NCI-H146 treated with DMSO at 0.1 percent for 48 hours (cell line): ENCODE measurements around the gene SORCS2.

Experiments
- DNase-seq: peaks from one replicate; lab custom pipeline; 2025; ENCODE audit not compliant: unreplicated experiment; lab: John Stamatoyannopoulos, UW

Gene SORCS2

DNA sequence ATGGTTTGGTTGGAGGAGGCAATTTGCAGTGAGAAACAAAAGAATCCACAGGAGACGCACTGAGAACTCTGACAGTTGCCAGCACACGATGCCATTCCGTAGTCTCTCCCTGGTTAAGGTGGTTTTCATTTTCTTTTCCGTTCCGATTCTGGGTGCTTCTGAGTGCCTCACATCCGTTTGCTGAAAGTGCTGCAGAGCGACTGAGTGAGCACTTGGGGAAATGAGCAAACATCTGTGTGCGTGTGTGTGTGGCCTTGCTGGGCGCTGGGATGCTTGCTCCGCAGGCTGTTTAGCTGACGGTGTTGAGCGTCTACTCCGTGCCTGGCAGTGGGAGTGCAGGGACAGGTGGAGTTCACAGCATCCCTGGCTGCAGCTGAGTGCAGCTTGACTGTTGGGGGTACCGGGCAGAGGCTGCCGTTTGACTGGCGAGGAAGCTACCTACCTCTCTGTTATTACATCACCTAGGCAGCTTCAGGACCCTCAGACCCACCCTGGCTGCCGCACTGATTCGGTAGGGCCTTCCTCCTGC lies 49.3 kb downstream of the SORCS2 start:
- no peak for DNase-seq

DNA sequence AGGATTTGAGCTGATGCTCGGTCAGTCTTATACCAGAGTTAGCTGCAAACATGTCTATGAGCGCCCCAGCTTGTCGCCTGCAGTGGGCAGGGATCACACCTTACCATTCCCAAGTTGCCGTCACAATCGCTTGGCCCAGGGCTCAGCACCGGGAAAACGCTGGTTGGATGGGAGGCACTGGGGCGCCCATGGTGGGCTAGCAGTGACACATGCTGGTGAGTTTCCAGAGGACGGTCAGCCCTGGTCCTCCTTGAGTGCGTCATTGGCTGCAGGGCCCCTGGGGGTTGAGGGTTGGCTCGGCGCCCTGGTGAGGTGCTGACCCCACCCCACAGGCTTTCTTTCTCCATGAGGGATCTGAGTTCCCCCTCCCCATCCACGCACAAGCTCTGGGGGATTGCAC lies 50.4 kb downstream of the SORCS2 start:
- no peak for DNase-seq

DNA sequence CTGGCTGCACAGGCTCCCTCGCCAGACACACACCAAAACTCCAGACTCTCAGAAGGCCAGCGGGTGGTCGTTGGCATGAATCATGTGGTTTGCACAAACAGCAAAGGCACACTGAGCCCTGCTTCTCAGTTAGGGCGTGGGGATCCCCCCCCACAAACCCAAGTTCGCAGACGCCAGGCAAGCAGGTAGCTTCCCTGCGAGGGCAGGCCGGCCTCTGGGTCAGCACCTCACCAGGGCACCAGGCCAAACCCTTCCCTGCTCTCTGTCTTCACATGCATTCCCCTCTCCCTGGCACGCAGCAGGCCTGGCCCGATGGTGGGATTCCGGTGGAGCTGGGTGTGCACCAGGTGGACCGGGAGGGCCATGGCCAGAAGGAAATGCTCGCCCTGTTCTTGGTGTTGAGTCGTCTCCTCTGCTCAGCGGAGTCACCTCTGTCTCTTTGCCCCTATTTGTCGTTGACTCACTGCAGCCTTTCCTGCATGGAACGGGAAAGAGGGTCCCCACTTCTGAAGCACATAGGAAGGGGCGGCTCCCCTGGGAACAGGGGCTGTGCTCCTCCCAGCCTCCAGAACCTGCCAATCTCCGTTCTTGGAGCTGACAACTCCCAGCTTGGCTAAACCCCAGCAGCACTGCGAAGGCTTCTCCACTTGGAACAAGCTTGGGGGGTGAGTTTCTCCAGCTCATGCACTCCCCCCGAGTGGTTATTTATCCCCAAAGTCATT lies 51.4 kb downstream of the SORCS2 start:
- no peak for DNase-seq

DNA sequence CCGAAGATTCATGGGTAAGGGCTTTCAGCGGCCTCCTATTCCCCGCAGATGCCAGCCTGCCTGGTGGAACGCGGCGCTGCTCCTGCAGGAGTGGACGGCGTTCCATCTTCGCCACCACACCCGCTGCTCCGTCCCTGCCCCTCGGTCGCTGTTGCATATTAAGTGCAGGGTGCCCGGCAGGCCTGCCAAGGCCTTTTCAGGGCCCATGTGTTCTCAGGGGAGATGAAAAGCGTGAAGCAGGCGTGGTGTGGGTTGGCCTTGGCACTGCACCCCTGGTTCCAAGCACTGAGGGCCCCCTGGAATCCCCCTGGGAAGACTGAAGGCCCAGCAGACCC lies 52.0 kb downstream of the SORCS2 start:
- DNase-seq: no peak

DNA sequence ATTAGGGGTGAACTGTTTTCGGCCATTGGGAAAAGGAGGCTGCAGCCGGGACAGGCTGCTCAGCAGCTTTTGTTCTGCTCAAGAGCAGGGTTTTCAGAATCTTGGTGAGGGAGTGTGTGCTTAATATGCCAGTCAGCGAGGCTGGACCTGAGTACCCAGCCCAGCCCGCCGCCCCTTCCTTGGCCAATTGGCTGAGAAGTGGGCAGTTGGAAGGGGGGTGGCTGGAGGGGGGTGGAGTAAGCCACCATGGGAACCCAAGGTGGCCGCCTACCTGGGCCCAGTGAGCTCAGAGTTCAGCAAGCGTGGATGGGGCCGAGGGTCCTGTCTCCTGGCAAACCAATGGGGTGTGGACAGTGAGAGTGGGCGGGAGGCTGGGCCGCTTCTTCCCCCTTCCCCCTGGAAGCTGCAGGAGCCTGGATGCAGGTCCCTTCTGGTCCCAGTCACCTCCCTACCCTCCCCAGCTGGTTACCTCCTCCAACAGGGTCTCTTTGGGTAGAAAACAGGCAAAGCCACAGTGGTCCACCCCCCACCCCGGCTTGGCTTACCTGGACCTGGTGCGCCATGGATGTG lies 52.5 kb downstream of the SORCS2 start:
- no peak for DNase-seq

DNA sequence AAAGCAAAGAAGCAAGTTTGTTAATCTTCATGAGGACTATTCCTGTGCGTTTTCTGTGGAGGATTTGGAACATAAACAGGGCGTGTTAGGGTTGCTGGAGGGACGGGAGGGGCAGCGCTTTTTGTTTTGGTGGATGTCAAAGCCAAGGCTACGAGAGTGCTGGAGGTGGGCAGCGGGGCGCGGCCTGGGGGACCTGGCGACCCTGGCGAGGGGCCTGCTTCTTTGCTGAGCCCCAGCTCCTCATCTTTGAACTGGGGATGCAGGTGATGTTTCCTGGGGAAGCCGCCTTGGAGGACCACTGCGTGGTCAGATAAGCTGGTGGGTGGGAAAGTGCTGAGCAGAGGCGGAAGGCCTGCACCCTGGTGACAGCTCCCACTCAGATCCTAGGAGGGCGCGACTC lies 55.2 kb downstream of the SORCS2 start:
- no peak for DNase-seq

DNA sequence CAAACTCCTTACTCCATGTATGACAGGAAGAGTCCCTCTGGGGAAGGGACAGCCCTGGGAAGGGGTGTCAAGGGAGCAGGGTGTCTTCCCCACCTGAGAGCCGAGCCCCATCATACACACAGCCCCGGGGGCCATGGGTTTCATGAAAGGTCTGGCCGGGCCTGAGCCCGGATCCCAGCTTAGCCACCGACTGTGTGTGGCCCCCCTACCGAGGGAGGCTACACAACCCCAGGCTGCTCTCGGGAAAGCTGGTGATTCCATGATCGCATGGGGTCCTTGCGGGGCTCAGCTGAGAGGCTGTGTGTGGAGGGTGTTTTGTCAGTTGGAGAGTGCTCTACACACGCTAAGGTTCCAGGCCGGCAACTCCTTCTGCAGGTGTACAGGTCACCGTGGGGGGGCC lies 55.6 kb downstream of the SORCS2 start:
- DNase-seq: no peak

DNA sequence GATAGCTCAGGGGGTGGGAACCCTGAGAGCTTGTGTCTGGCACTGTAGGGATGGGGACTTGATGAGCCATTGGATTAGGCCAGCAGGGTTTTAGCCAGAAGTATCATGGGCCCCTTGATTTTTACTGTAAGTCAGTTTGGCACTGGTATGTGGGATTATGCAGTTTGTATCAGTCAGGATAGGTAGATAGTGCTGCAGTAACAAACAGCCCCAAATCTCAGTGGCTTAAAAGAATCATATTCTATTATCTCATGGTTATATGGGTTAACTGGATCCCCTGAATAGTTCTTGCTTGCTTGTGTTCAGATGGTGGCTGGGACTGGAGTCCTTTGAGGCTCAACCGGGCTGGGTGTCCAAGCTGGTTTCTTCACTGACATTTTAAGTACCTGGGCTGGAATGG lies 56.5 kb downstream of the SORCS2 start:
- no peak for DNase-seq

DNA sequence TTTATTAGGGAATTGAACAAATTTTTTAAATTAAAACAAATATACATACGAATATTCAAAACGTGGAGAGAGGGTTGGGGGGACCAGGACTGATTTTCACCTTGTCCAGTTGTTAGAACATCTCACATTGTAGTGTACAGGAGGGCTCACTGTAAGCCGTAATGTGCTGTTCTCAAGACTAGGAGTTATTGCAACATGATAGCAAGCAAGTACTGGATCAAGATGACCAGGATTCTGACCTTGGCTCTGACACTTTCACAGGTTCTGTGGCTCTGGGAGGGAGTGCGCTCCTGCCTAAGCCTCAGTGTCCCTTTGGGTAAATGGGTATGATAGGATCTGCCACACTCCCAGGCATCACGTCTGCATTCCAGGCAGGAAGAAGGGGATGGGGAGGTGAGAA lies 59.0 kb downstream of the SORCS2 start:
- DNase-seq: no peak

DNA sequence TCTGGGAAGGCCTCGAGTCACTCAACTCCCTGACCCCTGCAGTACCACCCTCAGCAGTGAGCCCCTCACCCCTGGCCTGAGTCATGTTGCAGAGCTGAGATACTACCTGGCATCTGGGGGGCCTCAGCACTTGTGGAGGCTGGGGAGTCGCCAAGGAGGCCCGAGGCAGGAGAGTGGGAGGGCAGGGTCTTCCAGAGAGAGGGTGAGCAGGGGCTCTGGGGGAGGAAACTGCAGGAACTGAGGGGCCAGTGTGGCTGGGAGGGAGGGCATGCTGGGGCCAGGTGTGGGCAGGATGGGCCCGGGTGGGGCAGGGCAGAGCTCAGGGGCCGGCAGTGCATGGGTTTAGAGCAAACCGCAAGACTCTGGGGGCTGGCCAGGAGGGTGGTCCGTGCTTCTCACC lies 59.7 kb downstream of the SORCS2 start:
- no peak for DNase-seq

DNA sequence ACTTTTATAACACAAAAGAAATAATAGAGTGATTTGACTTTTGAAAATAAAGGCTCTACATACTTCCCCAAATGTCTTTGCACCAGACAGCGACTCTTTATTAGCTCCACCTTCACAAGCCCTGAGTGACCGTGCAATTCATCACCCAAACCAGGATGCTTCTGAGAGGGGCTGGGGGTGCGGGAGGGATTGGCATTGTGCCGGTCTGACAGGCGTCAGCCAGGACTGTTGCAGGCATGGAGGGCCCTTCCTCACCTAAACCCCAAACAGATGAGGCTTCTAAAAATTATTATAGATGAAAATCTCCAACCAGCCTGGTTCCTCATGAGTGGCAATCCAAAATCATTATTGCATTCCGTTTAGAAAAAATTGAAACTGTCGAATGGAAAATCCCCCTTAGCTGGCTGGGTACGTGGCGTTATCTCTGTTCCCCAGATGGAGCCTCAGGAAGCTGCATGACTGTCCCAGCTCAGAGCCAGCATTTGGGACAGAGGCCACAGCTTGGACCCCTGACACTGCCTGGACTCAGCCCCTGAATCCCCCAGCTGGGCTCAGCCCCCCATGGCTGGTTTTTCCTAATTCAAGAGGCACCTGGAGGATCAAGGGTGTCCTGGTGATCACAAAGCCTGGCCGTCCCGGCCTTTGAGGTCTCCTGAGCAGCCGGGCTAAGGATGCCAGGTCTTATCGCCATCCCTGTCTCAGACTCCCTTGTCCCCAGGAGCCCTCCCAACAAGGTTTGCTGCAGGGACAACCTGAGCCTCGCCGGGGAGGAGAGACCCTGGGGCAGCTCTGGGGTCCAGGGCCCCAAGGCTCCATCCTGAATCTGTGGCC lies 60.4 kb downstream of the SORCS2 start:
- no peak for DNase-seq

DNA sequence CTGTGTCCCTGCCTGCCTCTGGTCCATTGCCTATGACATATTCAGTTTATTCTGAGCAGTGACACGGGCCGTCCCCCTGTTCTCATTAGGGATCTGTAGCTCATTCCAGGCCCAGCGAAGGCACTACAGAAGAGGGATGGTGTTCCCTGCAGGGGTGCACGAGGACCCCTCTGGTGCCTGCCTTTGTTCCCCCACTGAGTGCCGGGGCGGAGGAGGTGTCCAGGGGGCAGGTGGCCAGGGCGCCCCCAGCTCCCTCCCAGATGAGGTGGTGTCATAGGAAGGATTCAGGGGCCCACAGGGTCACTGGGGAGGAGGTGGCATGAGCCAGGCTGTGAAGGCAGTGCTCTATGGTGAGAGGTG lies 61.0 kb downstream of the SORCS2 start:
- DNase-seq: no peak

DNA sequence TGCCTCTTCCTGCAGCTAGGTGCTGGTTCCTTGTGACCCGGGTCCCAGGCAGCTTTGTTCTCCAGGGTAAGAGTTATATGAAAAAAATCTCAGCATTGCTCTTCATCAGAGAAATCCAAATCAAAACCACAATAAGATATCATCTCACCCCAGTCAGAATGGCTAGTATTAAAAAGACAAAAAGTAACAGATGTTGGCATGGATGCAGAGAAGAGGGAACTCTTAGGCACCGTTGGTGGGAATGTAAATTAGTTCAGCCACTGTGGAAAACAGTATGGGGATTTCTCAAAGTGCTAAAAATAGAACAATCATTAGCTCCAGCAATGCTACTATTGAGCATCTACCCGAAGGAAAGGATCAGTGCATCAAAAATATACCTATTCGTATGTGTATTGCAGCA lies 61.5 kb downstream of the SORCS2 start:
- DNase-seq: no peak

DNA sequence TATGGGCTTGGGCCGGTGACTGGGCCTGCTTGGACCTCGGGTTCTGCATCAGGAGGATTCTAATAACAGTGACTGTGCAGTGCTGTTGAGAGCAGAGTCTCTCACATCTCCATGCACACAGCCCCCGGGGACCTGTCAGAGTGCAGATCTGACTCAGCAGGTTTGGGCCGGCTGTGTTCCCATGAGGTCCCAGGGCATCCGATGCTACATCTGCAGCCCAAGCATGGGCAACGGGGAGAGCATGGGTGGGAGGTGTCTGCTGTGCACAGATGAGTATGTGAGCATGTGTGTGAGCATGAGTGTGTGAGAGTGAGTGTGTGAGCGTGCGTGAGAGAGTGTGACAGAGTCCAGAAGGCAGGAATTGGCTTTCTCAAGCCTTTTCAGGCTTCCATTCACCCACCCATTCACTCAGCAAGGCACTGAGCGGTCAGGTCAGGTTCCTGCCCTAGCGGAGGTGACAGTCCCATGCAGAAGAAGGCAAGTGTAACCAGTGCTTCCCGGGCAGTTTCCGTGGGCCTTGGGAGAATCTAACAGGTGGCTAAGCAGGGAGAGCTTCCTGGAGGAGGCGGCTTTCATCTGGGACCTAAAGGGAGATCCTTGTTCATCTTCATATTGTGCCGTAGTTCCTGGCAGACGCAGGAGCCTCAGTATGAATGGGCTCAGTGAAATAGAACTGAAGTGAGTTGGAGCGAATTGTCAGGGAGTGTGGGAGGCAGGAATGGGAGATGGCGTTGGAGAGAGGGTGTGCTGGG lies 62.6 kb downstream of the SORCS2 start:
- no peak for DNase-seq

DNA sequence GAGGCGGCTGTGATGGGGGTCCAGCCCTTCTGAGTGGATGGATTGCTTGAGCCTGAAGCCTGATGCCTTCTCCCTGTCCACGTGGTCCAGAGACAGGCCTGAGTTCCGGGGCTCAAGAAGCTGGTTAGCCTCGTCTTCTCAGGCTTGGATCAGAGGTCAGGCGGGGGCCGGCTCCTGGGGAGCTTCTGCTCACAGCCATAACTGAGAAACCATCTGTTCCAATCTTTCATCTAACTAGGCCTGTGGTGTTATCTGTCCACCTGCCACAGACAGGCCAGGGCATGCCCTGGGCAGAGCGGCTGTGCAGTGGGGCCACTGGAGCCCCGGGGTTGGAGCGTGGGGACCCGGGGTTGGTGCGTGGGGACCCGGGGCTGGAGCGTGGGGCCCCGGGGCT lies 63.1 kb downstream of the SORCS2 start:
- DNase-seq: no peak

DNA sequence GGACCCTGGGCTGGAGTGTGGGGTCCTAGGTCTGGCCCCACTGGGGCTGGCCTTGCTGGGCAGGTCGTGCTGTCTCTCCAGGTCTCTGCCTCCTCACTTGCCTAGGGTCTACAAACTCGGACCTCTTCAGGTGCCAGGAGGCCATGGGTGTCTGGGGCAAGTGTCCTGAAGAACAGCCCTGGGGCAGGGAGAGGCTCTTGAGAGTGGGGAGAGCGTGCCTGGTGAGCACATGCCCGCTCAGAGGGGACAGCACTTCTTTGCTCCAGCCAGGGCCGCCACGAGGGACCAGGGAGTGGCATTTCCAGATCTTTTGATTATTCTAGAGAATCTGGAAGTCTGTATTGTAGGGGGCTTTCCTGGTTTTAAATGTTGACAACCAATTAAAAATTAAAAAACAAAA lies 63.7 kb downstream of the SORCS2 start:
- no peak for DNase-seq

DNA sequence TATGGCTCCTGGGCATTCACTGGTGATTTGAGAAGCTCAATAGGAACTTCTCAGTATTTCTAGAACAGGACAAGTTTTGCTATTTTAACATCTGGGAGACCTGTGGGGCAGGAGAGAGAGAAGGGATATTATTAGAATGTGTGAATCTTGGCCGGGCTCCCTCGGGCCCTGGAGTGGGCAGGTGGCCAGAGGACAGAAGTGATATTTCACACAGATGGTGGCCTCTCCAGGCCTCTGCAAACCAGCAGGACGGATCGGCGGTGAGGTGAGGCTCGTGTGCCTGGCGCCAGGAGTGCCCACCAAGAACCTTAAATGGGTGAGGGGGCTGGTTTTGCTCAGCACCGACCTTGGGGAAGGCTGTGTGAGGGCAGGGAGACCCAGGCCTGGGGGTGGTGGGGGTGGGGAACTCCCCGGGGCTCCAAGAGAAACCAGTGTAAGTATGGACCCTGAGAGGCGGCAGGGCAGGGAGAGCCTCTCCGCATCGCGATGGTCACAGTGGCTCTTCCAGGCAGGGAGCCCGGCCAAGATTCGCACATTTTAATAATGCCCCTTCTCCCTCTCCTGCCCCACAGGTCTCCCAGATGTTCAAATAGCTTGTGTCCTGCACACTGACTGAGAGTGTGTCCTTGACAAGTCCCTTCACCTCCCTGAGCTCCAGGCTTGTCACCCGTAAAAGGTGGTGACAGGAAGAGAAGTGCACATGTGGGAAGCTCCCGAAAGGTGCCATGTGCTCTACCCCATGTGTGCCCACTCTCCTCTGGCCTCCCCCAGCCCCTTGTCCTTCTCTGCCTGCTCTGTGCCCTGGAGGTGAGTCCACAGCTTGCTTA lies 64.9 kb downstream of the SORCS2 start:
- no peak for DNase-seq

DNA sequence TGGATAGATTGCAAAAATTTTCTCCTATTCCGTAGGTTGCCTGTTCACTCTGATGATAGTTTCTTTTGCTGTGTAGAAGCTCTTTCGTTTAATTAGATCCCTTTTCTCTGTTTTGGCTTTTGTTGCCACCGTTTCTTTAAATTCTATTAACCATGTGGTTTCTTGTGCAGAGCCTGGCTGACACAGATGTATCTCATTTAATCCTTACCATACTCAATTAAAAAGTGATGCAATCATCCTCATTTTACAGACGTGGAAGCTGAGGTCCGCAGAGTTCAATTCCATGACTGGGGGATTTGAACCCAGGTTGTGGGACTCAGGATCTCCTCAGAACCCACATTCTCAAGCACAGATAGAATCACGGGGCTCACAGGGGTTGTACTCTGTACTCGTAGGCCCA lies 66.7 kb downstream of the SORCS2 start:
- no peak for DNase-seq

DNA sequence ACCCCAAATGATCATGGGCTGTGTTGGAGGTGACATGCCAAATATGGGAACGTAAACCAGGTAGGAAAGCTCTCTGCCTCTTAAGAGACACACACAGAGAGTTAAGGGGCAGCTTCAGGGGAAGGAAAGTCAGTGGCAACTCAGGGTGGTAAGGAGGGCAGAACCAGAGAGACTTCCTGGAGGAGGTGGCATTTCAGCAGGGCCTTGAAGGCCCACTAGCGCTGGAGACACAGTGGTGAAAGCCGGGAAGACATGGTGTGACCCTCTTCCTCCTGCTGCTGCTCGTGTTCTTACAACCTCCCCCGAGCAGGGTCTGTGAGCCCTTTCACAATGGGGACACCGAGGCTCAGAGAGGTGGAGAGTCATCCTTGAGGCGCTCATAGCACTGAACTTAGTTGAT lies 68.2 kb downstream of the SORCS2 start:
- DNase-seq: no peak

DNA sequence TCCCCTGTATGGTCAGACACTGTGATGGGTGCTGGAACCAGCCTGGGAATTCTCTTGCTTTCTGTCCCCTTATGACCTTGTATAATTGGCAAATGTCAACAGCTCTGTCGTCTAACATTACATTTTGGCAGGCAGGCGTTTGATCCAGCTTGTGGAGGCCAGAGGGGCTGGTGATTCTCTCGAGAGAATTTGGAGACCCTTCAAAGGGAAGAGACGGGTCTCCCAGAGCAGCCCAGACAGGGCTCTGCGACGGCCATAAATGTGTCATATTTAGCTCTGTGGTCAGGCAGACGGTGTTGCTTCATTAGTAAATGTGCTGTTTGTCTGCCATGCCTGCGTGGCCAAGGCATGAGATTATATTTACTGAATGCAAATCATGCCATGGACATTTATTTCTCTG lies 68.7 kb downstream of the SORCS2 start:
- DNase-seq: no peak

DNA sequence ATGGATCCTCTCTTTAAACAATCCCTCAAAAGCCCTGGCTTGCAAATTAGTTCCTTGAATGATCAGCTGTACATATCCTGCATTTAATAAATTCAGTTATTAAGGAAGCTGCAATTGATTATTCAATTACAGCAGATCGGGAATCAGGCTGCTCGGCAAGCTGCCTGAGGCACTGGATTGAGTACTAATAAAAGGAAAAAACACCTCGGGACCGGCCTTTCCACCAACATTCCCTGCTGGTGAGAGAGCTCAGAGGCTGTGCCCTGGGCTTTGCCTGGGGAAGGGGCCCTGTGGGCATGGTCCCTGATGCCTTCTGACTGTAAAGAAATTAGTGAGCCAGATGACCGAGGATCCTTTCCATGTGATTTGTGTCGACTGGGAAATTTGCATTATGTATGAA lies 69.2 kb downstream of the SORCS2 start:
- DNase-seq: no peak
